Liver (tissue), 9 donors: Measurements from ENCODE around the gene SYT15. TPM values are rescaled to one million over a fixed set of nuclear protein-coding genes. Genes with fewer than 3 reads are reported as not detected.

Experiments used
- DNase-seq: peaks from one replicate; pipeline ENCODE4 v3.0.0-alpha.2; 2017; ENCODE audit warnings: low spot score
- H3K27ac ChIP-seq, 2 donors: one replicate each; pipeline ENCODE4 v1.7.0; 2013; ENCODE audit warnings: inconsistent platforms in 2 of 2, low read length in 2 of 2, control low read depth in 1 of 2, low read depth in 1 of 2, mild to moderate bottlenecking in 1 of 2
- H3K27me3 ChIP-seq, 4 donors: one replicate each; pipeline versions ENCODE4 v1.6.1 to v1.7.0; 2013; ENCODE audit warnings: low read length in 3 of 4, inconsistent platforms in 1 of 4, mild to moderate bottlenecking in 1 of 4, moderate library complexity in 1 of 4; ENCODE audit not compliant: control insufficient read depth in 4 of 4, insufficient read depth in 4 of 4
- H3K36me3 ChIP-seq, 4 donors: one replicate each; pipeline versions ENCODE4 v1.6.1 to v1.7.0; 2013; ENCODE audit warnings: low read length in 3 of 4, mild to moderate bottlenecking in 3 of 4, low read depth in 1 of 4, moderate library complexity in 1 of 4; ENCODE audit not compliant: control insufficient read depth in 4 of 4, insufficient read depth in 3 of 4
- H3K4me1 ChIP-seq, 4 donors: one replicate each; pipeline versions ENCODE4 v1.6.1 to v1.7.0; 2013; ENCODE audit warnings: low read length in 3 of 4, mild to moderate bottlenecking in 3 of 4, moderate library complexity in 1 of 4; ENCODE audit not compliant: control insufficient read depth in 4 of 4, insufficient read depth in 4 of 4
- H3K4me3 ChIP-seq, 3 donors: one replicate each; pipeline versions ENCODE4 v1.6.1 to v1.7.0; 2013; ENCODE audit warnings: low read length in 3 of 3, control low read depth in 1 of 3, low read depth in 1 of 3, mild to moderate bottlenecking in 1 of 3
- H3K9ac ChIP-seq, 2 donors: one replicate each; pipeline ENCODE4 v1.7.0; 2013; ENCODE audit warnings: low read length in 2 of 2, mild to moderate bottlenecking in 2 of 2, moderate library complexity in 2 of 2, control low read depth in 1 of 2, low read depth in 1 of 2
- H3K9me3 ChIP-seq, 4 donors: one replicate each; pipeline versions ENCODE4 v1.6.1 to v1.7.0; 2013; ENCODE audit warnings: low read length in 3 of 4; ENCODE audit not compliant: control insufficient read depth in 4 of 4
- ATF3 ChIP-seq: IDR thresholded peaks from 2 replicates; pipeline ENCODE4 v1.6.1; 2016; ENCODE audit warnings: antibody characterized with exemption
- CTCF ChIP-seq: fragments of 150-350 bp; IDR thresholded peaks from 2 replicates; pipeline ENCODE4 v1.5.1; 2017; ENCODE audit warnings: improper control_type of control experiment, low read depth, low read length; ENCODE audit not compliant: missing input control
- EGR1 ChIP-seq, 2 donors: IDR thresholded peaks; 2 replicates each; pipeline ENCODE4 v1.6.1; 2016 to 2018; ENCODE audit warnings: antibody characterized with exemption in 2 of 2, low read depth in 2 of 2
- FOXA1 ChIP-seq: IDR thresholded peaks from 2 replicates; pipeline ENCODE4 v1.6.1; 2016; ENCODE audit warnings: antibody characterized with exemption
- FOXA2 ChIP-seq: IDR thresholded peaks from 2 replicates; pipeline ENCODE4 v1.6.1; 2016; ENCODE audit warnings: antibody characterized with exemption
- GABPA ChIP-seq, 2 donors: IDR thresholded peaks in 1 of 2; conservative IDR thresholded peaks in 1 of 2; 2 replicates each; pipeline ENCODE4 v1.6.1; 2016; ENCODE audit warnings: antibody characterized with exemption in 2 of 2, mild to moderate bottlenecking in 1 of 2, moderate library complexity in 1 of 2
- HNF4A ChIP-seq, 2 donors: conservative IDR thresholded peaks; 2 replicates each; pipeline ENCODE4 v1.6.1; 2016; ENCODE audit warnings: antibody characterized with exemption in 2 of 2, mild to moderate bottlenecking in 2 of 2
- JUND ChIP-seq, 2 donors: IDR thresholded peaks; 2 replicates each; pipeline ENCODE4 v1.6.1; 2016; ENCODE audit warnings: antibody characterized with exemption in 2 of 2
- MAX ChIP-seq: IDR thresholded peaks from 2 replicates; pipeline ENCODE4 v1.6.1; 2016; ENCODE audit warnings: antibody characterized with exemption
- RAD21 ChIP-seq, 2 donors: IDR thresholded peaks; 2 replicates each; pipeline ENCODE4 v1.6.1; 2016; ENCODE audit warnings: antibody characterized with exemption in 2 of 2, mild to moderate bottlenecking in 2 of 2
- REST ChIP-seq: IDR thresholded peaks from 2 replicates; pipeline ENCODE4 v1.6.1; 2016; ENCODE audit warnings: antibody characterized with exemption, mild to moderate bottlenecking
- RXRA ChIP-seq, 2 donors: IDR thresholded peaks; 2 replicates each; pipeline ENCODE4 v1.6.1; 2017 to 2018; ENCODE audit warnings: antibody characterized with exemption in 2 of 2, mild to moderate bottlenecking in 1 of 2
- SP1 ChIP-seq: IDR thresholded peaks from 2 replicates; pipeline ENCODE4 v1.6.1; 2018; ENCODE audit warnings: antibody characterized with exemption, mild to moderate bottlenecking
- YY1 ChIP-seq: IDR thresholded peaks from 2 replicates; pipeline ENCODE4 v1.6.1; 2016; ENCODE audit warnings: antibody characterized with exemption, mild to moderate bottlenecking
- ZBTB33 ChIP-seq: IDR thresholded peaks from 2 replicates; pipeline ENCODE4 v1.6.1; 2016; ENCODE audit warnings: antibody characterized with exemption
- WGBS: extraction: QIAGEN DNeasy Blood & Tissue Kit; methylation state at CpG from one replicate; pipeline ENCODE4 v1.1.7; 2013; 5-methylcytosine and 5-hydroxymethylcytosine counted together
- polyA plus RNA-seq, 2 donors: library from polyadenylated mRNA; stranded (reverse) in 1 of 2; unstranded in 1 of 2; fragments of 200-250 nt in 1 of 2; fragments of >200 nt in 1 of 2; fragmentation: Nextera tagmentation in 1 of 2; extraction: Ambion mirVana in 1 of 2; gene quantifications; one replicate each; pipeline versions ENCODE4 v1.2.1 to v1.2.3, GENCODE V29; 2013 to 2015
- total RNA-seq, 2 donors: library from RNA; depleted of rRNA; stranded (reverse); fragments of >200 nt; gene quantifications; one replicate each; pipeline ENCODE4 v1.2.3, GENCODE V29; 2014
- donor health status: healthy.
- donor health status: healthy.
- donor health status: healthy.
- donor health status: healthy.
- donor health status: healthy.

Gene SYT15
- total and polyA plus RNA-seq, 4 donors, result 0.35 to 1.8 (median 0.78) TPM

- 81% methylated on average over 3 of the region's 3 CpGs for WGBS
- H3K27me3 ChIP-seq, result peaks cover 0 to 3% (median 0%) of the 10 kb centered on the region in 4 donors
- no peaks in the 10 kb centered on the region for H3K36me3 ChIP-seq
- no peak overlapping the region for H3K9ac ChIP-seq
- H3K4me3 ChIP-seq, result no peak overlapping the region
- no peak for DNase-seq
- H3K4me1 ChIP-seq, result peaks cover 0 to 2% (median 0%) of the 10 kb centered on the region in 4 donors
- no peaks in the 10 kb centered on the region for H3K9me3 ChIP-seq
- no peak for TF ChIP-seq RAD21 (IDR thresholded peaks at IDR 0.05)
- TF ChIP-seq FOXA1, result no peak
- no peak for TF ChIP-seq EGR1 (IDR thresholded peaks at IDR 0.05; ENCODE audit: low read depth in 2 of 2)
- no peak for TF ChIP-seq ZBTB33
- TF ChIP-seq MAX, result no peak
- TF ChIP-seq ATF3, result no peak
- TF ChIP-seq SP1, result no peak
- TF ChIP-seq RXRA (IDR thresholded peaks at IDR 0.05), result no peak
- TF ChIP-seq GABPA (IDR thresholded peaks at IDR 0.05 in 1 of 2, conservative IDR thresholded peaks at IDR 0.05 in 1 of 2), result no peak
- no peak for TF ChIP-seq REST
- no peak for TF ChIP-seq CTCF
- no peak for TF ChIP-seq FOXA2
- TF ChIP-seq HNF4A (conservative IDR thresholded peaks at IDR 0.05), result no peak
- TF ChIP-seq YY1, result no peak
- TF ChIP-seq JUND (IDR thresholded peaks at IDR 0.05), result no peak
- H3K27ac ChIP-seq, result no peak overlapping the region
Observed at GRCh38 chr10:46538717-46539426, 40.1 kb upstream of the SYT15 start.
